Measurements from ENCODE around the gene SCTR.
"Not testable (repeated sequence)": the region's sequence is repeated elsewhere in the genome, so short reads cannot be mapped to it uniquely, and the experiment has no call there.

The SCTR gene

DNA sequence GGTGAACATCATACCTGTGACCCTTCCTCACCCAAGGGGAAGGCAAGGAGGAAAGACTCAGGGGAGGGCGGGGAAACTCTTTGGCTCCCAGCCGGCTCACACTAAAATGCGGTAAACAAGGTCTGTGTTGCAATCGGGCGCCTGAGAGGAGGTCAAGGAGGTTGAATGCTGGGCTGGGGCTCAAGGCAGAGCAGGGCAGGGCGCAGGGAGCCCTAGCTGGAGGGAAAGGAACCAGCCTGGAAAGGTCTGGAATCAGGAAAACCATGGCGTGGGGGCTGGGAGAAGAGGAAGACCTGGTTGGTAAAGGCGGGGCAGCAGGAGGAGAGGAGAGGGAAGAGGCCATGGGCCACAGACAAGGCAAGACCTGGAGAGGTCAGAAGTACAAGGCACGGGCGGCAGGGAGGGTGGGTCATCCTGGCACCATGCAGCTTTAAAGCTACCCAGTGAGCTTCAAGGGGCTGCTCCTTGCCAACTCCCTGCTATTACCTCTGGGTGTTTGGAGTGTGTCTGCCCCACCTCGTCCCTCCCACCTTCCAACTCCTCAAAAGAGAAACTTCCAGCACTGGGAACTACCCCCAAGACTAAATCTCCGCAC lies 97.4 kb downstream of the SCTR start:
- no peak for DNase-seq

DNA sequence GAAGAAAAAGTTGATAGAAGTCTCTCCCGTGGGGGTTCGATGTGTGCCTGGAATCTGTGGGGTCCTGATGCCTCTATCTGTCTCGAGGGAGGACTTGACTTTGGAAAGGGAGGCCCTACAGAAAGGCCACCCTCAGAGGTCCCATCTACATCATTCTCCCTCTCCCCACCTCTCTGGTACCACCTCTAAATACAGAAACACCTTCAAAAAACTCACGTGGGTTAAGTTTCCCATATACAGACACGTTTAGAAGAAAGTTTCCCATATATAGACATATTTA lies 97.9 kb downstream of the SCTR start:
- no peak for DNase-seq

DNA sequence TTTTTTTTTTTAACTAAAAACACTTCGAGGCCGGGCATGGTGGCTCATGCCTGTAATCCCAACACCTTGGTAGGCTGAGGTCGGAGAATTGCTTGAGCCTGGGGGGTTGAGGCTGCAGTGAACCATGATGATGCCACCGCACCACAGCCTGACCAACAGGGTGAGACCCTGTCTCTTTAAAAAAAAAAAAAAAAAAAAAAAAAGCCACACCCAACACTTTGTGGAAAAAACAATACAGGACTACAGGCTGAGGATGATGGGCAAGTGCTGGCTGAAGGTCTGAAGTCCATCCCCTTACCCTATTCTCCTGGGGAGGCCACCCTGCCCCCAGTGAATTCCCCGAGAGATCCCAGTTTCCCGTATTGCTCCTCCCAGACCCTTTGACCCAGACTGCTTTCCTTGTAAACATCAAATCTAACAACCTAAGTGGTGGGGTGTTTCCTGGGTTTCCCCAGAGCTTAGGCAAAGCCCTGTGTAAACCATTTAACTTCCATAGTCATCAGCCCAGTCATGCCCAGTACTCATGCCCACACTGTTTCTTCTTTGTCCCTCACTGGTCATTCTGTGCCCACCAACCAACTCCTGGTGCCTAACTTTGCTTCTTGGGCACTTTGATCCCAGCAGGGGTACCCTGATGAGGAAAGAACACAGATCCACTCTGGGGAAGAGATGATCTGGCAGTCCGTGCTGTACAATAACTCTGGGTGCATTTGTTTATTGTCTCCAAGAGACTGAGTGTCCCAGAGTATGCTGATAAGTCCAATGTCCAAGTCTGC lies 98.5 kb downstream of the SCTR start:
- no peak for DNase-seq

DNA sequence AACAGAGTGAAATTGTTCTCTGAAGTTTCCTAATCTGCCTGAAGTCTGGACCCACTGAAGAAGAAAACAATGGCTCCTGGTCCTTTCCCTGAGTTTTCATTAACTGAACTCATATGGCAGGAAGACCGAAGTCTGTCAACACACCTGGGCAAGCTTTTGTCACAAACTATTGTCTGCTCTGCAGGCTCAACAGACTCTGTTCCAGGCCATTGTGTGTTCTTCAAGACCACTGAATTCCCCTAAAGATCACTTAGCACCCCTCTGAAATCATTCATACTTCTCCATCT lies 99.2 kb downstream of the SCTR start:
- no peak for DNase-seq

DNA sequence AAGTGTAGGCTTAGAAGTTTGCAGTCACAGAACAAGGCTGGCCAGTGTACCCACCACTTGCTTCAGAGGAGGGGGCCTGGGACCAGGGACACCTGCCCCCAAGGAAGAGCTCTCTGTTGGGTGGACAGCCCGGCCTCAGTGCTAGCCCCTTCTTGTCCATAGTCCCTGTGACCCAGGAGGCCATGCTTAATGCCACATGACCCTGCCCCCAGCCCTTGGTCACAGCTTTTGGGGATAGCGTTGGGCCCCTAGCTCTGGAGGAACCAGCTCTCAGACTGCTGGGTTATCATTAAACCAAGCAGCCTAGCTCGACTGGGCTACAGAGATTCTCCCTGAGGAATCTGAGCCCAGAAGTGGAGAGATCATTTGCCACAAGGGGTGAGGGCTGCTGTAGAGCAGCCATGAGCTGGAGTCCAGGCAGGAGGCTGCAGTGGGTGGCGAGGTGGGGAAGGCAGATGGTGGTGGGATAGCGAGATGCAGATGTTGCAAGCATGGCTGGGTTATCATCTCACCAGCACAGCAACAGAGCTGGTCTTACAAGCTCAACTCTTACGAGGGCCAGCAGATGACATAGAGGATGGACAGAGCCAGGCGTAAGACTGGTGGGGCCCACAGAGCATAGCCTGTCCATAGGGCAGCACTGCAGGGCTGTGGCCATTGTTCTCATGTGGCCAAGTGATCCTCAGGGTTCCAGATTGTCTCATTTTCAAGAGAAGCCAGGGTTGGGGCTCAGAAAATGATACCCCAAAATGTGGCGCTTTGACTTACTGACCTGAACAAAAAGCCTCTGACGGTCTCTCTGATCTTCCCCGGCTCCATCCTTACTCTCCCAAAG lies 99.8 kb downstream of the SCTR start:
- DNase-seq: no peak

DNA sequence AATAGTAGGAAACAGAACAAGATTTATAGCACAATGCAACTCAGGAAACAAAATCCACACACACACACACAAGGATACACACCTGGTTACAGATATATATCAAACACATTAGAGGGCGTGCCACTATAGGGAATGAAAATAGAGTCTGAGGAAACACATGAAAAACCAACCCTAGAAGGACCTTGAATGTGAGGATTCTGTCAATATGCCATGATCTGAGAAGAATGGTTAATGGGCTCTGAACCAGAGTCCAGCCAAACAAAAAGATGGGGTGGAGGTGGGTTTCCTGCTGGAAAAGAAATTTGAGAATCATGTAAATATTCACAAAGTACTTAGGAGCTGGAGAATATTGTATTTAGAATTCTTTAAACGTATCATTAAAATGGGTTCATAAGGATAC lies 100.5 kb downstream of the SCTR start:
- DNase-seq: no peak

DNA sequence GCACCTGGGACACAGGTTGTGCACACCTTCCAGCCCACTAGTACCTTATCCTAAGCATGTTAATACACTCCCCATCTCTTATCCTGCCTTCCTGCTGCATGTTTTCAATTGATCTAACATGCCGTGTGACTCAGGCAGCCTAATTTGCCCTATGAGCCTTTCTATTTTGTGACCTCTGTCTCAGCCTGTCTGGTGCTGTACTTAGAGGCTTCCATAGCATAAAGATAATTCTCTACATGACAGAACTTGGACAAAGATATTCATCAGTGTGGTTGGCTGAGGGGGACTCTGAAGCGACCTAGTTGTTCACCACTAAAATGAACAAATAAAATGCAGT lies 101.2 kb downstream of the SCTR start:
- DNase-seq: no peak

DNA sequence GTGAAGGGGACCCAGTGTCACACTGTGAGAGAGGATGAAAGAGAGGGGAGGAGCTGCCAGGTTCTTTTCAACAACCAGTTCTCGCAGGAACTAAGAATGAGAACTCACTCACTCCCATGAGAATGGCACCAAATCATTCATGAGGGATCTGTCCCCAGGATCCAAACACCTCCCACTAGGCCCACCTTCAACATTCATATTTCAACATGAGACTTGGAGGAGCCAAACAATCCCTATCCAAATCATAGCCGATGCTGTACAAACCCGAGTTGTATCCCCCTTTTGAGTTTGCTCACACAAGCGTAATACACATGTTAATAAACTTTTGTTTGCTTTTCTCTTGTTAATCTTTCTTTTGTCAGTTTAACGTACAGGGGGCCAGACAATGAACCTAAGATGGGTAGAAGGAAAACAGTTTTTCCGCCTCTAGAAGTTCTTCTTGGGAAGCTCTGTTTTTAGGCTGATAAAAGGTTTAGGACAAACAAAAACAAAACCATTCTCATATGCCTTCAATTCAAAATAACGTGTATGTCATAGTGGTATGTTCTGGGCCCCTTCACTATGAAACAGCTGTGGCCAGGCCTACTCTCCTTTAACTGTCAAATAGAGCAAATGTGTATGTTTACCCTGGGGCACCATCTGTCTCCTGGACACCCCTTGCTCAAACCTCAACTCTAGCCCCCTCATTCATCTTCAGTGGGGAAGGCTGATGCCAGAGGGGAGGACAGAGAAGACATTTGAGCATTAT lies 101.7 kb downstream of the SCTR start:
- no peak for DNase-seq

DNA sequence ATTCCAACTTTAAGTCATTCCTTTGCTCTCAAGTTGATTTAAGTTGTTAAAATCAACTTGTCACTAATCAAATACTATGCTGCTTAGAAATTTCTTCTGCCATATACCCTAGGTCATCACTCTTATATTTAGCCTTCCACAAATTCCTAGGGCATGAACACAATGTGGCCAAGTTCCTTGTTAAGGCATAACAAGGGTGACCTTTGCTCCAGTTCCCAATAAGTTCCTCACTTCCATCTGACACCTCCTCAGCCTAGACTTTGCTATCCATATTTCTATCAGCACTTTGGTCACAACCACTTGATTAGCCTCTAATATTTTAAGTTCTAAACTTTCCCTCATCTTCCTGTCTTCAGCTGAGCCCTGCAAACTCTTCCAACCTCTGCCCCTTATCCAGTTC lies 102.5 kb downstream of the SCTR start:
- DNase-seq: no peak

DNA sequence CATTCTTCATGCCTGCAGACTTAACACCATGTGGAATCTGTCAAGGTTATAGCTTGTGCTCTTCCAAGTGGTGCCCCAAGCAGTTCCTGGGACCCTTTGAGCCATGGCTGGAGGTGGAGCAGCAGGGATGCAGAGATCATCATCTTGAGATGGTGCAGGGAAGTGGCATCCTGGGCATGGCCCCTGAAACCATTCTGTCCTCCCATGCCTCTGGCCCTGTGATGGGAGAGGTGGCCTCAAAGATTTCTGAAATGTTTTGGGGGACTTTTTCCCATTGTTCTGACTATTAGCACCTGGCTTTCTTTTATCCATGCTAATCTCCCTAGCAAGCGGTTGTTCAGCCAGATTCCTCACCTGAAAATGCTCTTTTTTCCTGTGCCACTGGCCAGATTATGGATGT lies 103.0 kb downstream of the SCTR start:
- no peak for DNase-seq

DNA sequence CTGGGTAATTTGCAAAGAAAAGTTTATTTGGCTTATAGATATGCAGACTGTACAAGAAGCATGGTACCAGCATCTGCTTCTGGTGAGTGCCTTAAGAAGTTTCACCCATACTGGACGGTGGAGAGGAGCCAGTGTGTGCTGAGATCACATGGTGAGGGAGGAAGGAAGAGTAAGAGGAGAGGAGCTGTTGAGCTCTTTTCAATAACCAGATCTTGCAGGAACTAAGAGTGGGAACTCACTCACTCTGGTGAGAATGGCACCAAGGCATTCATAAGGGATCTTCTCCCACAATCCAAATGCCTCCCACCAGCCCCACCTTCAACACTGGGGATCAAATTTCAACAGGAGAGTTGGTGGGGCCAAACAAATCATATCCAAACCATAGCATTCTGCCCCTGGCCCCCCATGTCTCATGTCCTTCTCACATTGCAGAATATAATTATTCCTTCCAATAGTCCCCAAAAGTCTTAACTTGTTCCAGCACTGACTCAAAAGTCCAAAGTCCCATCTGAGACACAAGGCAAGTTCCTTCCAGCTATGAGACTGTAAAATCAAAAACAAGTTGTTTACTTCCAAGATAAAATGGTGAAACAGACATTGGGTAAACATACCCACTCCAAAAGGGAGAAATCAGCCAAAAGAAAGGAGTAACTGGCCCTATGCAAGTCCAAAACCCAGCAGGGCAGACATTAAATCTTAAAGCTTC lies 104.3 kb downstream of the SCTR start:
- no peak for DNase-seq

DNA sequence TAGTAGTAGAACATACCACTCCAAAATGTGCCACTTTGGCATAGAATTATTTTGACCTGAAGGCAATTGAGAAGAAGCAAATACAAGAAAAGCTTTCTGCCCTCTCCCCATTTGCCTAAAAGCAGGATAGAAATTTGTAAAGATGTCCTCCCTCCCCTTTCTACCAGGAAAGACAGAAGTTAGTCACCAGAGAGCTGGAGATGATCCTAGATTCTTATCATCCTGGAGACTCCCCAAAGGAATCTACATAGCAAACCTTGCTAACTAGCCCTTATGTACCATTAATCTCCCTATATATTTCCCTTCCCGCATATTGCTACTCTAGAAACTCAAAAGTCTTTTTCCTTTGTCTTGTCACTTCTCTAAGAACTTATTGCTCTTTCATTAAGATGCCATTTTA lies 105.2 kb downstream of the SCTR start:
- DNase-seq: no peak

DNA sequence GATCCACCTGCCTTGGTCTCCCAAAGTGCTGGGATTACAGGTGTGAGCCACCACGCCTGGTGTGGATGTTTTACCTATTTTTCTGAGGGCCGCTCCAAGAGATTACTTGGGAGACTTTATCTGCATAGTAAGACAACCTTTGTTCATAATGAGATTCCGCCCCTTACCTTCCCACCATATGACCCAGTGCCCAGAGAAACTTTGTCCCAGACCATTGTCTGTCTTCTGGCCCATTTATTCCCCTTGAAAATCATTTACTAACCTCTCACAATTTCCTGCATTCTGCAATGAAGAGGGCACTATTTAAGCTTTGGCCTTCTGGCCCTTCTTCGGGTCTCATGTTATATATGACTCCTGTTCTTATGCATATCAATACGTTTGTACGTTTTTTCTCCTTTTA lies 106.4 kb downstream of the SCTR start:
- DNase-seq: no peak

DNA sequence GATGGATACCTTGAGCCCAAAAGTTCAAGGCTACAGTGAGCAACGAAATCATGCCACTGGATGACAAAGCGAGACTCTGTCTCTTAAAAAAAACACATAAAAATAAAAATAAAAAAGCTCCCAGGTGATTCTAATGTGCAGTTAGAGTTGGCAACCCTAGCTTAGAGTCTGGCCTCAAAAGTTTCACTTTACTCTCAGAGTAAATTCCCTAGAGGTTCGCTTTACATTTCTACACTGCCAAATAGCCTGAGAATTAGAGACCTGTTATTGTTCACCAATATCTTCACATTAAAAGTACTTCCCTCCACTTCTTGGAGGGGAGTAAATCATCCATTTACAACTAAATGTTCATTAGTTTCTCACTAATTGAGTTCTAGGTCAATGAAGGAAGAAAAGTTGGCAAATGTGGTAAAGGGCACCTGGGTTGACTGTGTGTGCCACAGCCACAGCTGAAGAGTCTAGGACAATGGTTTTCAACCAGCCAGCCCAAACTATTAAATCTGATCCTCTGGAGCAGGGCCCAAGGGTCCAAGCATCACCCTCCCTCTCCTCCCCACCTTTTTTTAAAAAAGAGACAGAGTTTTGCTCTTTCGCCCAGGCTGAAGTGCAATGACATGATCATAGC lies 107.9 kb downstream of the SCTR start:
- DNase-seq: no peak

DNA sequence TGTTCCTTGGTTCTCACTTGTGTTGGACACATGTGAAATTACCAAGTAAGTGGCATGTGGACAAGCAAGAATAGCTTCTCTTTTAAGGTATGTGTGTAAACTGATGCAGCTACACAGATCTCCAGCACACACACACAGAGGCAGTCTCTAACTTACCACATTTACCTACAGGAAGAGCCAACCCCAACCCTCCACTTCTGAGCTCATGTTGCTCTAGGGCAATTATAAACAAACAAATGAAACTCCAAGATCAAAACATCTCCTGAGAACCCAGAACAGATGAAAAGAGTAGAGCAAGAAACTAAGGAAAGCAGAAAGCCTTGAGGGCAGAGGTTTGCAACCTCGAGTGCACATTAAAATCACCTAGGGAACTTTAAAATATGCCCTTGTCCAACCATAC lies 108.7 kb downstream of the SCTR start:
- DNase-seq: no peak

DNA sequence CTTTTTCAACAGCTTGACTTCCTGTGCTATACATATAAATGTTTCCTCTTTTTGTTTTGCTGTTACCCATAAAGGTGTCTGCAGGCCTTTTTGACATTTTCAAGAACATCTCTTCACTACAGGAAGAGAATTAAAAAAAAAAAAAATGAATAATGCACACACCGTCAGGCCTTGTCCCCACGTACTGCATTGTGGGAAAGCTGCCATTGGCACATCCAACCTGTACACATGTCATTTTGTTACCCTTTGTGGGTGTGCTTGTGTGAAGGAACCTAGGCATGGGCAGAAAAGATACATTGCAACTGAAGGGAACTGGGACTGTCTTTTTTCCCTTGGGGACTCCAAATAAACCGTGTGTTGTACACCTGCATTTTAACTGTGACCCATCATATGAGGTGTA lies 109.4 kb downstream of the SCTR start:
- DNase-seq: no peak

DNA sequence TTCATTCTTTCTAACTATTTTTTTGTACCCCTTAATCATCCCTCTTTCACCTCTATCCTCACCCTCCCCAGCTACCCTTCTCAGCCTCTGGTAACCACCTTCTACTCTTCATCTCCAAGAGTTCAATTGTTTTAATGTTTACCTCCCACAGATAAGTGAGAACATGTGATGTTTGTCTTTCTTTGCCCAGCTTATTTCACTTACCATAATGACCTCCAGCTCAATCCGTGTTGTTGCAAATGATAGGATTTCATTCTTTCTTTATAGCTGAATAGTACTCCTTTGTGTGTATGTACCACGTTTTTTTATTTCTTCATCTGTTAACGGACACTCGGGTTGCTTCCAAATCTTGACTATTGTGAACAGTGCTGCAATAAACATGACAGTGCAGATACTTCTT lies 114.8 kb downstream of the SCTR start:
- DNase-seq: no peak

DNA sequence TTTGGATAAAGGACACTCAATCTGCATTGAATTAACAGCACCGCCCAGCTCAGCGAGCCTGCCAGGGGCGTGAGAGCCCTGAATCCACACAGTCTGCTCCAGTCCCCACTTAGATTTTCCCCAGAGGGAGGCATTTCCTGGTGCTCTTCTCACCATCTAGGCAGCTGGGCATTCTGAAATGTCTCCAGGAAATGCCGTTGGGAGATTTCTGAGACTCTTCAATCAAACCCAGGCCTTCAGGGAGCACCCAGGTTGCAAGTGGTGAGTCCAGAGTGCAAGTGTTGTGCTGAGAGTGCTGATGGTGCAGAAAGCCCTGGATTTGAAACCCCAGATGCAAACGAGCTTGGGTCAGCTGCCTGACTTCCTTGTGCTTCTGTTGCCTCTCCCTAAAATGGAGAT lies 116.1 kb downstream of the SCTR start:
- no peak for DNase-seq

DNA sequence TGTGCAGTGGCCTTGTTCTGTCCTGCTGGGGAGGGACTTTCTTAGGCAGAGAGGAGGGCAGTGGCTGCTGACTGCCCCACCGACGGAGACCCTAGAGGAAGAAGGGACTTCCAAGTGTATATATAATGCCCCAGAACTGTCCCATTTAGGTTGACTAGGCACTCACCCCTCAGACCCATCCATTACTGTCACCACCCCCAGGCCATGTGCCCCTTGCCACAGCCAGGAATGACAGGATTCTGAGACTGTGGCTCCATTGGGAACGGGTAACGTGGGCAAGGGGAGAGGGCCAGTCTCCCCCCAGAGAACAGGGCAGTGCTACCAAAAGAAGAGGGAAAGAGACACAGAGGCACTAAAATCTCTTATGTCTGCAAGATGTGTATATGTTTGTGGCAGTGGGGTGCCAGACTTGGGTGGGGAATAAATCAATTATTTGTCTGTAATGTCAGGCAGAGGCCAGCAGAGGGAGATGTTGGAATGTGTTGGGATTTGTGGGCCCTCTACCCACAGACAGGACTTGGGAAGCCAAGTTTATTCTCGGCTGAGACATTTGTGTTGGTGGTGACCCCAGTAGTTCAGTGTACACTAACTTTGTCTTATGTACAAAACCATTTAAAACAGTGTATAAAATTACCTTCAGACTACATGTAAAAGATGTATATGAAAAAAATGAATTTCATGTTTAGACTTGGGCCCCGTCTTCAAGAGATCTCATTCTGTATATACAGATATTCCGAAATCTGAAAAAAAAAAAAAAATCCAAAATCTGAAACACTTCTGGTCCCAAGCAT lies 116.7 kb downstream of the SCTR start:
- DNase-seq: peak; percentile 47

DNA sequence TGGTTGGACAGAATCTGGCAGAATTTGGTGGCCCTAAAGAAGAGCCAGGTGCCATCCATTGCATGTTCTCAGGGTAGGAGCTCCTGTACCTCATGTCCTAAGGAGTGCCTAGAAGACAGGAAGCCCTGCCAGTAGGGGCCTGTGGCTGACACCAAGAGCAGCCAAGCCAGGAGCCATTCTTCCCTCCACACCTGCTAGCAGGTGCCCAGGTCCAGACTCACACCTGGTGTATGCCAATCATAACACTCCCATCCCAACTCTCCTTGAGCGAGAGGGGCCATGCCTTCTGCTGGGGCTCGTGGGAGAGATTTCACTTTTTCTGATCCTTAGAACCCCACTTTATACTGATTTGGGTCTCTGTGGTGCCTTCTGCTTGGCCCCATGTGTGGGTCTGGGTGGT lies 119.1 kb downstream of the SCTR start:
- no peak for DNase-seq

DNA sequence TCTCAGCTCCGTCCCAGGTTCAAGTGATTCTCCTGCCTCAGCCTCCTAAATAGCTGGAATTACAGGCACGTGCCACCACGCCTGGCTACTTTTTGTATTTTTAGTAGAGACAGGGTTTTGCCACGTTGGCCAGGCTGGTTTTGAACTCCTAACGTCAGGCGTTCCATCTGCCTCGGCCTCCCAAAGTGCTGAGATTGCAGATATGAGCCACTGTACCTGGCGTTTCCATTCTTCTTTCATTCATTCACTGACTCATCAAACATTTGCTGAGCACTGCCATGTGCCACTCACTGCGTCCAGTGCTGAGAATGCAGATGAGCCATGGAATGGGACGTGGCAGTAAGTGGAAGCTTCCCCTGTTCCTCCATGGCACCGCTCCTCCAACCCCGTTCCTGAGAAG lies 120.7 kb downstream of the SCTR start:
- not testable (repeated sequence) for DNase-seq

All from CD4-positive, alpha-beta T cell treated with Interleukin-6 for 4 hours (primary cell).